Measurements from ENCODE around the gene CACNA1D.

- TF ChIP-seq GATA2 (IDR thresholded peaks at IDR 0.05; ENCODE audit: low read depth, low read length) (no peak), GATA3 (IDR thresholded peaks at IDR 0.05; ENCODE audit: low read depth, low read length) (no peak)
Observed at GRCh38 chr3:53694046-53694445, 199.6 kb downstream of the CACNA1D start.

Data from SH-SY5Y (cell line).